Suprapubic skin (tissue), 3 donors: ENCODE results near the gene COL12A1.

ENCODE experiments used
- CTCF ChIP-seq, 2 donors: fragments of 200-600 bp in 1 of 2; fragments of 450-650 bp in 1 of 2; sonication (generic) in 1 of 2; IDR thresholded peaks; one replicate each; pipeline ENCODE4 v1.5.1; 2016 to 2019; ENCODE audit warnings: antibody characterized with exemption in 2 of 2, mild to moderate bottlenecking in 1 of 2, moderate library complexity in 1 of 2
- EP300 ChIP-seq: sonication (generic); formaldehyde crosslinking; IDR thresholded peaks from one replicate; pipeline ENCODE4 v1.6.1; 2017; ENCODE audit warnings: antibody characterized with exemption

- TF ChIP-seq CTCF (IDR thresholded peaks at IDR 0.05) (no peak), EP300 (no peak)
Observed at GRCh38 chr6:75084872-75085381, 120.9 kb downstream of the COL12A1 start.
